Loucy (cell line): ENCODE data around the gene FRMD4A.

ENCODE experiments used
- EZH2phosphoT487 ChIP-seq: fragments of 200-600 bp; IDR thresholded peaks from 2 replicates; pipeline ENCODE4 v1.6.1; 2018; ENCODE audit warnings: antibody characterized with exemption, mild to moderate bottlenecking, moderate library complexity, borderline replicate concordance
- TF ChIP-seq, protein P1 (sequence below): fragments of 200-600 bp; sonication (generic); conservative IDR thresholded peaks from 2 replicates; pipeline ENCODE4 v1.5.1; 2014; ENCODE audit warnings: mild to moderate bottlenecking, antibody characterized with exemption, low read length

DNA sequence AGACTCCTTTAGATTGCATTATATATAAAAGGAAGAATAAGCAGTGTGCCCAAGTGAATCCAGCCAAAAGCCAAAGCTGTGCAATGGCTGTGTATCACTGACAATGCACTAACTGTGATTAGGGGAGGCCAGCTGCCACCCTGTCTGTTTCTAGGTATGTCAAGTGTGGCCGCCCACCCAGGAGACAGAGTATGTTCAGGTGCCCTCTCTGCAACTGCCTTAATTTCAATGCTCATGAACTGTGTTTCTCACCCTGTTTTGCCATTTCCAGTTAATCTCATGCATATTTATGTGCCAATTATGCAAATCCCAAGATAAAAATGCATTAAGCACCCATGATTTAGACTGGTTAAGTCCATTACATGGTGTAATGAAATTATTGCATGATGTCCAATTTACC is 159.4 kb downstream of the FRMD4A start:
- TF ChIP-seq, protein P1, sequence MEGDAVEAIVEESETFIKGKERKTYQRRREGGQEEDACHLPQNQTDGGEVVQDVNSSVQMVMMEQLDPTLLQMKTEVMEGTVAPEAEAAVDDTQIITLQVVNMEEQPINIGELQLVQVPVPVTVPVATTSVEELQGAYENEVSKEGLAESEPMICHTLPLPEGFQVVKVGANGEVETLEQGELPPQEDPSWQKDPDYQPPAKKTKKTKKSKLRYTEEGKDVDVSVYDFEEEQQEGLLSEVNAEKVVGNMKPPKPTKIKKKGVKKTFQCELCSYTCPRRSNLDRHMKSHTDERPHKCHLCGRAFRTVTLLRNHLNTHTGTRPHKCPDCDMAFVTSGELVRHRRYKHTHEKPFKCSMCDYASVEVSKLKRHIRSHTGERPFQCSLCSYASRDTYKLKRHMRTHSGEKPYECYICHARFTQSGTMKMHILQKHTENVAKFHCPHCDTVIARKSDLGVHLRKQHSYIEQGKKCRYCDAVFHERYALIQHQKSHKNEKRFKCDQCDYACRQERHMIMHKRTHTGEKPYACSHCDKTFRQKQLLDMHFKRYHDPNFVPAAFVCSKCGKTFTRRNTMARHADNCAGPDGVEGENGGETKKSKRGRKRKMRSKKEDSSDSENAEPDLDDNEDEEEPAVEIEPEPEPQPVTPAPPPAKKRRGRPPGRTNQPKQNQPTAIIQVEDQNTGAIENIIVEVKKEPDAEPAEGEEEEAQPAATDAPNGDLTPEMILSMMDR: no peak
- TF ChIP-seq EZH2phosphoT487: no peak
